Measurements from ENCODE around the gene PDZD2.

PDZD2 gene

DNA sequence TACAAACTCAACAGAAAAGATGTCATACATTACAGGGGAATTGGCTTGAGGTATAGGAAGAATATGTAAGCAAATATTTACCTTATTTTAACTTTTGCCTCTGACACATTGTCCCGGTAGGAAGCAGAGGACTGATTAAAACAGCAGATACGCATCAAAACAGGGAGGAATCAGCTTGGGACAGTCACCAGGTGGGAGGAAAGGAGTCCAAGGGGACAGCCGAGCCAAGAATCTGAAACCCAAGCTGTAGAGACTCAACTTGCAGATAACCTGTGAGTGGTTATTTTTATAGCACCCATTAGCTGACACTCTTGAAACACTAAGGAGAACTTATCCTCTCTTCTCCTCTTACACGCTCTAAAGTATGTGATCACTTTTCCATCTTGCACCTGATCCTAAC, 22.3 kb downstream of the PDZD2 start:
- H3K27me3 ChIP-seq (replicated peaks in 2 of 5; ENCODE audit: control insufficient read depth in 4 of 5, insufficient read depth in 5 of 5, low read length in 4 of 5), result peaks cover 0 to 2% (median 0%) of the 10 kb centered on the region in 5 experiments
- no peak overlapping the region for H3K4me3 ChIP-seq (ENCODE audit: control insufficient read depth in 1 of 7, extremely low read depth in 1 of 7, insufficient read depth in 4 of 7, low read depth in 2 of 7, low read length in 6 of 7)
- no peaks in the 10 kb centered on the region for H3K36me3 ChIP-seq (ENCODE audit: control insufficient read depth in 4 of 4, insufficient read depth in 4 of 4, low read length in 3 of 4)
- no peak for DNase-seq
- CTCF ChIA-PET, result interaction anchor here (0.5 to 2.1 kb wide), 2 partner anchors 16 to 76 kb away, joined by 3 to 4 read pairs; no protein-coding TSS in a partner anchor
- 100% methylated on average over 1 of the region's 4 CpGs for whole genome bisulfite sequencing (ENCODE audit: insufficient coverage)
- H3K4me1 ChIP-seq (ENCODE audit: control extremely low read depth in 1 of 4, control insufficient read depth in 4 of 4, insufficient read depth in 4 of 4, low read length in 3 of 4), result no peaks in the 10 kb centered on the region
- H3K9me3 ChIP-seq (ENCODE audit: control extremely low read depth in 1 of 5, control insufficient read depth in 4 of 5, insufficient read depth in 2 of 5, low read depth in 1 of 5, low read length in 4 of 5), result peaks cover 0 to 5% (median 0%) of the 10 kb centered on the region in 5 experiments
- POLR2A ChIA-PET, result no interaction called here
- no peak overlapping the region for H3K27ac ChIP-seq (ENCODE audit: insufficient read depth in 1 of 2, low read depth in 1 of 2, low read length in 2 of 2, poor library complexity in 1 of 2, severe bottlenecking in 2 of 2)

DNA sequence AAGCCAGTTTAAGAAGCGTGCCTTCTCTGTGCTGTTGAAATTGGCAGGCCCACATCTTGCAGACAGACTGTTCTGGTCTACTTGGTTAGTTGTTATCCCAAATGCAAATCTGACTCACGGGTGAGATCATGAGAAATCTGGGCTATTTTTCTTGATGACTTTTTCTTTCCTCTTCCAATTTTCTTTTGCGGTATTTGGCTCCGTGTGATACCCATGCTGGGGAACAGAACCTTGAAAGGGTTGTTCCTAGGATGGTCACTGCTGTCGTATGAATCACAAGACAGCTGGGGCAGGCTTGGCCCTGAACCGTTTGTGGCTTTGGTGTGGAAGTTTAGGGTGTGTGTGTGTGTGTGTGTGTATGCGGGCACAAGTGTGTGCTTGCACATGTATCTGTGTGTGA, 24.6 kb downstream of the PDZD2 start:
- Histone ChIP-seq H3K36me3 (ENCODE audit: control insufficient read depth in 4 of 4, insufficient read depth in 4 of 4, low read length in 3 of 4) (no peaks in the 10 kb centered on the region), H3K9me3 (ENCODE audit: control extremely low read depth in 1 of 5, control insufficient read depth in 4 of 5, insufficient read depth in 2 of 5, low read depth in 1 of 5, low read length in 4 of 5) (peaks cover 0 to 5% (median 0%) of the 10 kb centered on the region in 5 experiments), H3K4me3 (ENCODE audit: control insufficient read depth in 1 of 7, extremely low read depth in 1 of 7, insufficient read depth in 4 of 7, low read depth in 2 of 7, low read length in 6 of 7) (no peak overlapping the region), H3K4me1 (ENCODE audit: control extremely low read depth in 1 of 4, control insufficient read depth in 4 of 4, insufficient read depth in 4 of 4, low read length in 3 of 4) (no peaks in the 10 kb centered on the region), H3K27ac (ENCODE audit: insufficient read depth in 1 of 2, low read depth in 1 of 2, low read length in 2 of 2, poor library complexity in 1 of 2, severe bottlenecking in 2 of 2) (no peak overlapping the region), H3K27me3 (replicated peaks in 2 of 5; ENCODE audit: control insufficient read depth in 4 of 5, insufficient read depth in 5 of 5, low read length in 4 of 5) (peaks cover 0 to 2% (median 0%) of the 10 kb centered on the region in 5 experiments)
- DNase-seq, result no peak
- POLR2A ChIA-PET, result no interaction called here
- 100% methylated on average over 3 of the region's 7 CpGs for WGBS (ENCODE audit: insufficient coverage)
- CTCF ChIA-PET, result no interaction called here

DNA sequence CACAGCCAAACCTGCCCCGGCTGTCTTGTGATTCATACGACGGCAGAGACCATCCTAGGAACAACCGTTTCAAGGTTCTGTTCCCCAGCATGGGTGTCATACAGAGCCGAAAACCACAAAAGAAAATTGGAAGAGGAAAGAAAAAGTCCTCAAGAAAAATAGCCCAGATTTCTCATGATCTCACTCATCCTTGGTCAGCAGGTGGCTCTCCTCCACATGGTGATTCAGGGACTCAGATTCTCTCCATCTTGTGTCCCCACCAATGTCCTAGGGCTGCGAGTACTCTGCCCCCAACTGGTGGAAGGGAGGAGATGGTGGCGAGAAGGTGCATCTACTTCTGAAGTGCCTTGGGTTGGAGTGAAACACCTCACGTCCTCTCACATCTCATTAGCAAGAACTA, 25.6 kb downstream of the PDZD2 start:
- no peak overlapping the region for H3K27ac ChIP-seq (ENCODE audit: insufficient read depth in 1 of 2, low read depth in 1 of 2, low read length in 2 of 2, poor library complexity in 1 of 2, severe bottlenecking in 2 of 2)
- H3K4me1 ChIP-seq (ENCODE audit: control extremely low read depth in 1 of 4, control insufficient read depth in 4 of 4, insufficient read depth in 4 of 4, low read length in 3 of 4), result no peaks in the 10 kb centered on the region
- ChIA-PET POLR2A (no interaction called here), CTCF (interaction anchor here (1.2 kb wide), 1 partner anchor 11 kb away, joined by 3 read pairs; no protein-coding TSS in a partner anchor)
- no peaks in the 10 kb centered on the region for H3K36me3 ChIP-seq (ENCODE audit: control insufficient read depth in 4 of 4, insufficient read depth in 4 of 4, low read length in 3 of 4)
- peaks cover 0 to 4% (median 0%) of the 10 kb centered on the region in 5 experiments for H3K9me3 ChIP-seq (ENCODE audit: control extremely low read depth in 1 of 5, control insufficient read depth in 4 of 5, insufficient read depth in 2 of 5, low read depth in 1 of 5, low read length in 4 of 5)
- 100% methylated on average over 5 of the region's 8 CpGs for WGBS (ENCODE audit: insufficient coverage)
- H3K27me3 ChIP-seq (replicated peaks in 2 of 5; ENCODE audit: control insufficient read depth in 4 of 5, insufficient read depth in 5 of 5, low read length in 4 of 5), result peaks cover 0 to 2% (median 0%) of the 10 kb centered on the region in 5 experiments
- H3K4me3 ChIP-seq (ENCODE audit: control insufficient read depth in 1 of 7, extremely low read depth in 1 of 7, insufficient read depth in 4 of 7, low read depth in 2 of 7, low read length in 6 of 7), result no peak overlapping the region
- peak; percentile 13 to 27 (median 15) for DNase-seq

- ChIA-PET CTCF (no interaction called here), POLR2A (no interaction called here)
- peak in 1 of 3 donors; percentile 3 for DNase-seq
- WGBS (ENCODE audit: insufficient coverage), result 97% methylated on average over 9 of the region's 9 CpGs
- no peaks in the 10 kb centered on the region for H3K36me3 ChIP-seq (ENCODE audit: control insufficient read depth in 4 of 4, insufficient read depth in 4 of 4, low read length in 3 of 4)
- H3K27me3 ChIP-seq (replicated peaks in 2 of 5; ENCODE audit: control insufficient read depth in 4 of 5, insufficient read depth in 5 of 5, low read length in 4 of 5), result peaks cover 0 to 2% (median 0%) of the 10 kb centered on the region in 5 experiments
- no peak overlapping the region for H3K27ac ChIP-seq (ENCODE audit: insufficient read depth in 1 of 2, low read depth in 1 of 2, low read length in 2 of 2, poor library complexity in 1 of 2, severe bottlenecking in 2 of 2)
- H3K9me3 ChIP-seq (ENCODE audit: control extremely low read depth in 1 of 5, control insufficient read depth in 4 of 5, insufficient read depth in 2 of 5, low read depth in 1 of 5, low read length in 4 of 5), result peaks cover 0 to 3% (median 0%) of the 10 kb centered on the region in 5 experiments
- H3K4me1 ChIP-seq (ENCODE audit: control extremely low read depth in 1 of 4, control insufficient read depth in 4 of 4, insufficient read depth in 4 of 4, low read length in 3 of 4), result no peaks in the 10 kb centered on the region
- no peak overlapping the region for H3K4me3 ChIP-seq (ENCODE audit: control insufficient read depth in 1 of 7, extremely low read depth in 1 of 7, insufficient read depth in 4 of 7, low read depth in 2 of 7, low read length in 6 of 7)
These were observed 32.4 kb downstream of the PDZD2 start for GRCh38 chr5:31671339-31671741.

GRCh38 chr5:31674371-31674951, 35.5 kb downstream of the PDZD2 start:
- H3K4me3 ChIP-seq (ENCODE audit: control insufficient read depth in 1 of 7, extremely low read depth in 1 of 7, insufficient read depth in 4 of 7, low read depth in 2 of 7, low read length in 6 of 7), result no peak overlapping the region
- H3K27me3 ChIP-seq (replicated peaks in 2 of 5; ENCODE audit: control insufficient read depth in 4 of 5, insufficient read depth in 5 of 5, low read length in 4 of 5), result peaks cover 0 to 2% (median 0%) of the 10 kb centered on the region in 5 experiments
- CTCF ChIA-PET, result no interaction called here
- peaks cover 0 to 3% (median 0%) of the 10 kb centered on the region in 5 experiments for H3K9me3 ChIP-seq (ENCODE audit: control extremely low read depth in 1 of 5, control insufficient read depth in 4 of 5, insufficient read depth in 2 of 5, low read depth in 1 of 5, low read length in 4 of 5)
- no peaks in the 10 kb centered on the region for H3K4me1 ChIP-seq (ENCODE audit: control extremely low read depth in 1 of 4, control insufficient read depth in 4 of 4, insufficient read depth in 4 of 4, low read length in 3 of 4)
- no peak for DNase-seq
- H3K27ac ChIP-seq (ENCODE audit: insufficient read depth in 1 of 2, low read depth in 1 of 2, low read length in 2 of 2, poor library complexity in 1 of 2, severe bottlenecking in 2 of 2), result no peak overlapping the region
- 97% methylated on average over 6 of the region's 7 CpGs for WGBS (ENCODE audit: insufficient coverage)
- POLR2A ChIA-PET, result no interaction called here
- peaks cover 0 to 2% (median 0%) of the 10 kb centered on the region in 4 experiments for H3K36me3 ChIP-seq (ENCODE audit: control insufficient read depth in 4 of 4, insufficient read depth in 4 of 4, low read length in 3 of 4)

DNA sequence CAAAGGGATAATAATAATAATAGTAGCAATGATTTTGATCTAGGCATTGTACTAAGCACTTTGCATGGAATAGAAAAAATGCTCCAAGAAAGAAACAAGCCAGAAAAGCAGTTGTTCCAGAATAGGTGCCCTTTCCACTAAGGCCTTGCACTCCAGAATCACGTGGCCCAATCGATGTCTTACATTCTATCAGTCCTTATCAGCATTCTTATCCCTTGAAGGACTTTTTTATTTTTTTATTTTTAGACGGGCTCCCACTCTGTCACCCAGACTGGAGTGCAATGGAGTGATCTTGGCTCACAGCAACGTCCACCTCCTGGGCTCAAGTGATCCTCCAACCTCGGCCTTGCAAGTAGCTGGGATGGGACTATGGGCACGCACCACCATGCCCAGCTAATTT, 36.5 kb downstream of the PDZD2 start:
- DNase-seq, result no peak
- POLR2A ChIA-PET, result interaction anchor here (0.7 kb wide), 1 partner anchor 10 kb away, joined by 3 read pairs; no protein-coding TSS in a partner anchor
- Histone ChIP-seq H3K9me3 (ENCODE audit: control extremely low read depth in 1 of 5, control insufficient read depth in 4 of 5, insufficient read depth in 2 of 5, low read depth in 1 of 5, low read length in 4 of 5) (peaks cover 0 to 3% (median 0%) of the 10 kb centered on the region in 5 experiments), H3K4me3 (ENCODE audit: control insufficient read depth in 1 of 7, extremely low read depth in 1 of 7, insufficient read depth in 4 of 7, low read depth in 2 of 7, low read length in 6 of 7) (no peak overlapping the region), H3K27ac (ENCODE audit: insufficient read depth in 1 of 2, low read depth in 1 of 2, low read length in 2 of 2, poor library complexity in 1 of 2, severe bottlenecking in 2 of 2) (no peak overlapping the region), H3K27me3 (replicated peaks in 2 of 5; ENCODE audit: control insufficient read depth in 4 of 5, insufficient read depth in 5 of 5, low read length in 4 of 5) (no peaks in the 10 kb centered on the region), H3K4me1 (ENCODE audit: control extremely low read depth in 1 of 4, control insufficient read depth in 4 of 4, insufficient read depth in 4 of 4, low read length in 3 of 4) (no peaks in the 10 kb centered on the region), H3K36me3 (ENCODE audit: control insufficient read depth in 4 of 4, insufficient read depth in 4 of 4, low read length in 3 of 4) (peaks cover 0 to 2% (median 0%) of the 10 kb centered on the region in 4 experiments)
- CTCF ChIA-PET, result interaction anchor here (2.8 kb wide), 1 partner anchor 37 kb away, joined by 8 read pairs; the partner anchor contains the start of gene PDZD2
- WGBS (ENCODE audit: insufficient coverage), result 94% methylated on average over 6 of the region's 6 CpGs

GRCh38 chr5:31678180-31678579, 39.2 kb downstream of the PDZD2 start:
- Histone ChIP-seq H3K9me3 (ENCODE audit: control extremely low read depth in 1 of 5, control insufficient read depth in 4 of 5, insufficient read depth in 2 of 5, low read depth in 1 of 5, low read length in 4 of 5) (peaks cover 0 to under 1% (median 0%) of the 10 kb centered on the region in 5 experiments), H3K27ac (ENCODE audit: insufficient read depth in 1 of 2, low read depth in 1 of 2, low read length in 2 of 2, poor library complexity in 1 of 2, severe bottlenecking in 2 of 2) (no peak overlapping the region), H3K4me1 (ENCODE audit: control extremely low read depth in 1 of 4, control insufficient read depth in 4 of 4, insufficient read depth in 4 of 4, low read length in 3 of 4) (no peaks in the 10 kb centered on the region), H3K27me3 (replicated peaks in 2 of 5; ENCODE audit: control insufficient read depth in 4 of 5, insufficient read depth in 5 of 5, low read length in 4 of 5) (no peaks in the 10 kb centered on the region), H3K4me3 (ENCODE audit: control insufficient read depth in 1 of 7, extremely low read depth in 1 of 7, insufficient read depth in 4 of 7, low read depth in 2 of 7, low read length in 6 of 7) (no peak overlapping the region), H3K36me3 (ENCODE audit: control insufficient read depth in 4 of 4, insufficient read depth in 4 of 4, low read length in 3 of 4) (peaks cover 0 to 2% (median 0%) of the 10 kb centered on the region in 4 experiments)
- CTCF ChIA-PET, result interaction anchor here (1.1 kb wide), 1 partner anchor 399 kb away, joined by 3 read pairs; no protein-coding TSS in a partner anchor
- 75% methylated on average over 4 of the region's 6 CpGs for WGBS (ENCODE audit: insufficient coverage)
- POLR2A ChIA-PET, result no interaction called here
- no peak for DNase-seq
